LHCN-M2 (cell line): ENCODE measurements around the gene TENT5C. TPM values are rescaled to one million over a fixed set of nuclear protein-coding genes. Genes with fewer than 3 reads are reported as not detected.
A peak's percentile ranks its signal among the peaks of the same experiment; 100 is the strongest.

Experiments used
- DNase-seq: peaks from one replicate; pipeline ENCODE4 v3.0.0-alpha.2; 2012; ENCODE audit warnings: low read depth
- total RNA-seq: library from RNA; depleted of rRNA; stranded (reverse); fragments of >200 nt; gene quantifications from 2 replicates; pipeline ENCODE4 v1.2.3, GENCODE V29; 2014

The TENT5C gene
- total RNA-seq, 1 experiment from 2014 or later: not detected

DNA sequence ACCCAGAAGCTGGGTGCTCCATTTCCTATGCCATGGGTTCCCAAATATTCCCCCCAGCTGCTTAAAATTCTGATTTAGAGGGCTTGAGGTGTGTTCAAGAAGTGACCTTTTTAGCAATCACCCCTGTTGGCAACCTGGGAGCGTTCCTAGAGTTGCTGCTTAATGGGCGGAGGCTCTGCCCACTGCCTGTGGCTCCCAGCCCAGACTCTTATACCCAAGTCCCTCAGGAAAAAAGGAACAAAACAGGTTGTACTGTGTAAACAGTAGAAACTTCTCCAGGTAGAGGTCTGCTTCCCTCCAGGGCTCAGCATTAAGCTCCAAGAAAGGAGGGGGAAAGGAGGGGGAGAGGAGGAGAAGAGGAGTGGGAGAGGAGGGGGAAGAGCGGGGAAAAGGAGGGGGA is 14.6 kb upstream of the TENT5C start:
- no peak for DNase-seq

DNA sequence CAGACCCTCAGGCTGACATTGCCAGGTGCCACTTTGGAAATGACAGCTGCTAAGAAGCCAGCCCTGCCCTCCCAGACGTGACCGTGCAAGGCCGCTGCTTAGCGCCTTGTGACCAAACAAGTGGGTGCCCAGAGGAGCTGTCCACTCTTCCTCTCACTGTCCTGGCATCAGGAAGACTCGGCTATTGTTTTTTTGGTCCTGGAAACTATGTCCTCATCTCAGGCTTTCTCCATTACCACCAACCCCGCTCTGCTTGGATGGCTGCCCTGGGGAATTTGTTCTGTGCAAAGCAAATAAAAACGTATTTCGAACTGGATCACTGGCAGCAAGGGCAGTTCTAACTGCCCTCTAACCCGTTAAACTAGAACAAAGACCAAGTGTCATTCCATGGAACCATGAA is 13.7 kb upstream of the TENT5C start:
- DNase-seq: no peak

DNA sequence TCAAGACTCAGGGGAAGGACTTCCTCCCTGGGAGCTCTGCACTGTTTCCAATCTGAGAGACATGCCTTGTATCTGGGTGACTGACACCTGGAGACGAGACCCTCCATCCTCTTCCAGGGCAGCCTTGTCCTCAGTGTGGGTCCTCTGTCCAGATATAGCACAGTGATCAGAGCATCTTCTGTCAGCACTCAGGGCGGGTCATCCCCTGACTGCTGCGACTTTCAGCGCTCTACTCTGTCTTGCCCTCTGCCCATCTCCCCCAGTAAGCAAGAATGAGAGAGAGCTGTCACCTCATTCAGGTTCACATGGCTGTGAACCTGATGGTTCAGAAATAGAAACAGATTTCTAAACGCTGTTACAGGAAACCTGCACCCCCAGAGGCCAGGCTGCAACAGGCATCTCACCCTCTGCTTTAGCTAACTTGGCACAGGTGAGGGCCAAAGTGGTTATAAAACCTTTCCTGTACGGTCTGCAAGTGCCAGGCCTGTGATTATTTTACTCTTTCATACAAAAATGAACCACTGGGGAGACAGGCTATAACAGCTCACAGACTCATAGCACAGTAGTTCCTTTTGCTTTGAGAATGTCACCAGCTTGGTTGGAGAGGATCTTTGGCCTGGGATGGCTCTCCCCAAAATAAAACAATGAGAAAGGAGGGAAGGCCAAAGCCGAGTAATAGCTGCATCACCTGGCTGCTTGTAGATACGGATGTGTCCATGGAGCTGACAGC is 11.4 kb upstream of the TENT5C start:
- no peak for DNase-seq

DNA sequence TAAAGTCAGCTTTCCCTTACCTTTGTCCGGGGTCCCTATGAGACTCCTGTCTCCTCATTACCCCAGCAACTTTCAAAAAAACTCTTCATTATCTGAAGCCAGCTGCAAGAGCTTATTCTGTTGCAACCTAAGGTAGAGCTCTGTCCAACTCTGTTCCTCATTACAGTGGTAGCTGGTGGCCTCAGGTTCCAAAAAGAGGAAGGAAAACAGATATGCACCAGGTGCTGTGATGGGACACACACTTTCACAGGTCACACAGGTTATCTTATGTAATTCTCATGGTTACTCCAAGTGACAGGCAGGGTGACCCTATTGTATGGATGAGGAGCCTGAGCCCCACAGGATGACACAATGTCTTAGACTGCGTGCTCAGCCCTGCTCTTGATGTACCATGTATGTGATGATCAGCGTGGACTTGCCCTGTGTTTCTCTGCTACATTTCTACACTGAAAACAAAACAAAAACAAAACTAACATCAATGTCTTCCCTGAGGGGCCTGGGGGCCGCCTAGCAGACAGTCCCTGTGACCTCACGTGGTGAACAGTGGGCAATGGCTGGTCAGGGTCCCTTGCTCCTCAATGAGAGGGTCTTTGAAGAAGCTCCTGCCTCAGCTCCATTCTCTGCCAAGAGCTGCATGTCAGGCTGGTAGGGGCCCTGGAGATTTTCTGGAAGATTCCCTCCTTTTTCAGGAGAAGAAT is 9.7 kb upstream of the TENT5C start:
- no peak for DNase-seq

DNA sequence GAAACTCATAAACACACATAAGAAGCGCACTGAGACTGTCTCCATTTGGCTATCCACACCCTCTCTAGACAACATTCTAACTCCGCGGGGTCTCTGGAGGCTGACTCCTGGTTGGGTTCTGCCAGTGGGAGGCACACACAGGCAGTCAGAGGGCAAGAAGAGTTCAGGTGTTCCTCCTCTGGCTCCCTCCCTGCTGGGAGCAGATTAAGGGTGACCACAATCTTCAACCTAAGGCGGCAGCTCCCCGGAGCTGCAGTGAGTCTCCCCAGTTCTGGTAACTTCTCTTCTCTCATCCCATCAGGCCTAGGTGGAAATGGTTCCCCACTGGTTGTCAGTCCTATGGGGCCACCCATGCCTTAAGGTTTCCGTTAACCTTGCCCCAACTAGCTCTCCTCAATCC is 7.4 kb upstream of the TENT5C start:
- DNase-seq: no peak

DNA sequence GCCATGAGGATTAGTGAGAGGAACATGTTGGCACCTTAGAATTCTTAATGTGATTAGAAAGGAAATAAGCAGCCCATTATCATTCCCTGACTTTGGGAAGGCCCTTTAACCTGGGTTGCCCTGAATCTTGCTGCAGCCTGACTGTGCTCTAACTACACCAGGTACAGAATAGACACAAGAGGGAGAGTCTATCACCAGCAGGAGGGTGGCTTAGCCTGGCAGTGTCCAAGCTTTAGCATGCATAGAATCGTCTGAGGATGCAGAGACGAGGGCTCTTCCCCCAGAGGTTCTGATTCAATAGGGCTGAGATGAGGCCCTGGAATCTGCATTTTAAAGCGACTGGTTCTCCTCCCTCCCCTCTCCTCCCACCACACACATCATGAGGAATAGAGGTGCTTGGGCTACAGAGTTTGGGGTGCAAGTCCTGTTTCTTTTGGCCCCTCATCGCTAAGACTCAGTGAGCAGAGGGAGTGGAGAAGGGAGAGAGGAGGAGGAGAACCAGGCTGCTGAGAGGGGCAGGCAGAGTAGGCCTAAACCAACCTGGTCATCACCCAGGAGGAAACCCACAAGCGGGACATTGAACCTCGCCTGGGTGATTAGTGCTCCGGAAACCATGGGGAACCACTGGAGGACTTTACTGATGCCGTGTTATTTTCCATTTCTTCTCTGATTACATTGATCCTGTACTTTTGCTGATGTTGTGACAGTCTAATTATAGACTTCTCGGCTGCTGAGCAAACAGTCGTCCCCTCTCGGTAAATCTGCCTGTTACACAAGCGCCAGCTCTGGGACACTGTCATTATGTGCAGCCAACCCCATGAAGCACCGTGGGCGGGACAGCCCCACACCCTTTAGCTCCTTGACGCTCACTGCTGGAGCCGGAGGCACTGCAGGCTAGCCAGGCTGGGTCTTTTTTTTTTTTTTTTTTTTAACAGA is 6.3 kb upstream of the TENT5C start:
- no peak for DNase-seq

DNA sequence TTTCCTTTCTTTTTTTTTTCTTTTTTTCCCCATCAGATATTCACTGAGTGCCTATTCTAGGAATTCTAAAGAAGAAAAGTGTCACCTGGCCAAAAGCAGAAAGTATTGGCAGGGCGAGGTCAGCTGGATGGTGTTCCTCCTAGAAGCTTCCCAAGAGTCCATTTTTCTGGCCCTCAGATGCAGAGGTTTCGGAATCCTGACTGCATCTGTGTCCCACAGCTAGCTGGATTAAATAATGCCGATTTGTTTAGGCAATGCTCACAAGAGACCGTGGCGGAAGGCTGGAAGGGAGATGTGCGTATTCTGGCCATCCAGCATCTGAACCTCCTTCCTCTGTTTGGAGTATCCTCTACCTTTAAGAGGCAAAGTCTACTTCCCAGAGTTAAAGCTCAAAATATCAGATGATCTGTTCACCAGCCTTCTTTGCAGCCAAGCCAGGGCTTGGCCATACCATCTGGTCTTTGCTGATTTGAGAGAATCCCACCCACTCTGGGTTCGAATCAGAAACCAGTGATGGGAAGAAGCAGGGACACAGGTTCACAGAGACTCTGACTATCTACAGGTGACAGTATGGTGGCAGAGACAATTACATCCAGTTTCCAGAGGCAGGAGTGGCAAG is 5.4 kb upstream of the TENT5C start:
- no peak for DNase-seq

DNA sequence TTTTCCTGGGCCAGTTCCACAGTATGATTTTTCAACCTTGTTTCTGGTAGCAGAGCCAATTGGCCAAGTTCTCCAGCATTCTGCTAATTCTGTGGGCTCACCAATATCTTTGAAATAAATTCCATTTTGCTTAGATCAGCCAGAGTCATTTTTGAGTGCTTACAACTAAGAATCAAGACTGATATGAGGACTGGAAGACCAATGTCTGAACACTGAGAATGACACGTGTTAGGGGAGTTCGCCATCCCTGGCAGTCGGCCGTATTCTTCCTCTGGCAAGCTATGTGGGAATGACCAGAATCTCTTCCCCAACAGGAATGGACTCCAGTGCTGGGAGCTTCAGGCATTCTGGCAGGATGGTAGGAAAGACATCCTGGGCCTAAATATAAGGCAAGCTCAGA is 4.9 kb upstream of the TENT5C start:
- no peak for DNase-seq

DNA sequence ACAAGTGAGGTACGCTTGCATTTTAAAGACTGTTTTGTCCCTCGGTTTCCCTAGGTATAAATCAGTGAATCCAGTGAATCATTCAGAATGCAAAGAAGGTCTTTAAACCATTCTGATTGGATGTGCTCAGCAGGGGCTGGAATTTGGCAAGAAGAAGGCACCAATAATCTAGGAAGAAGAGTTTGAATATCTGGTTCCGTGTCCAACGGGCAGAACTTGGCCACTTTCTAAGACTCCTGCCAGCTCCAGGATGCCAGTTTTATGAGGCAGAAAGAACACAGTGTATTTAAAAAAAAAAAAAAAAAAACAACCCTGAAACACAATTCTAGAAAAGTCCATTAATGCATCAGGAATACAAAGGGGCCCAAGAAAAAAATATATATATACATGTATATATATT is 3.0 kb upstream of the TENT5C start:
- no peak for DNase-seq

DNA sequence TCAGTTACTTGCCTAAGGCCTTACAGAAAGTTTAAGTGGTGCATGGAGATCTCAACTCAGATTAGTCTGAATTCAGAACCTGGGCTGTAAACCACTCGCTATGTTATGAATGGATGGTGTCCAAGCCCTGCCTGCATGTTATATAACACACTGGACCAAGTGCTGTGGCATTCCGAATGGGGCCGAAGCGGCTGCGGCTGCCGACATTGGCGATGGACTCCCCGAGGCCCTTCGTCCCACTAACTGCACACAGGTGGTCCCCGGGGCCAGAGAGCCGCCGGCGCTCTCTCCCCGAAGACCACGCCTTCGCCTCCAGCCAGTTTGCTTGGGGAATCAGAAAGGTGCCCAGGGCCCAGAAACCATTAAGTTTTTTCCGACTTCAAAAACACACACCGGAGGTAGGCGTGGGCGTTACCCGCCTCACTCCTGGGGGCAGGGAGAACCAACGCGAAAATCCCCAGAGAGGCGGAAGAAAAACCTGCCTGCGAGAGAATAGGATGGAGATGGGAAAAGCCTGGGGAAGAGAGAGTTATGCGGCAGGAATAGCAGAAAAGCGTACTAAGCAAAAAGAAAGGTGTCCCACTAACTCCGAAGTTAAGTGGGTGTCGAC is 579 bp upstream of the TENT5C start:
- DNase-seq: no peak

DNA sequence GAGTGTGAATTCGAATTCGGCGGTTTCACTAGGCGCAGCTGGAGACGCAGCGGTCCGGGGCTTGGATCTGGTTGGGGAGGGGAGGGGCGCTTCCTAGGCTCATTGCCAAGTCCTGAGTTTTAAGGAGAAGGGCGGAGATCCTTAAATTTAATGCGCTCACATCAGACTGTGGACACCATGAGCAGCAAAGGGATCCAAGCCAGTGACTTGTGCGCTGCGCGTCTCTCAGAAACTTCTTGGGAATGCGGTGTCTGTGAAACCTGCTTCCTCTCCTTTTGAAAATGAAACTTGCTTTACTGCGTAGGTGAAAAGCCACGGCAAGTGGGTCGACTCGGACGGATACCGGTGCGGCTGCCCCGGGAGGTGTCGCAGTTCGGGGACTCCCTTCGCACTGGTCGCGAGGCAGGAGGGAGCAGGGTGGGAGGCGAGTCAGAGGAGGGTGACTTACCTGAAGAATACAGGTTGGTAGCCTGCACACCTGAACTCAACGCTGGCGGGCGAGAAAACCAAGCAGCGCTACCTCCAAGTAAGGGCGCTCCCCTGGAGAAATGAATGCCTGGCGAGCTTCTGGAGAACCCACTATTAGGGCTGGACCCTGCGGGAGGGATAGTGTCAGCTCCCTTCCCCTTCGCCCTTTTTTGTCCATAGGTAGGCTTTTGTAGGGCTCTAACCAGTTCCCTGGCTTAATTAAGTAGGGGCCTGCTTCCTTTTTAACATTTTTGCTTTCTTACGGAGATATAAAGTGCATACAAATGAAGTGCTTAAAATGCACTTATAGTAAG is 992 bp downstream of the TENT5C start:
- no peak for DNase-seq

DNA sequence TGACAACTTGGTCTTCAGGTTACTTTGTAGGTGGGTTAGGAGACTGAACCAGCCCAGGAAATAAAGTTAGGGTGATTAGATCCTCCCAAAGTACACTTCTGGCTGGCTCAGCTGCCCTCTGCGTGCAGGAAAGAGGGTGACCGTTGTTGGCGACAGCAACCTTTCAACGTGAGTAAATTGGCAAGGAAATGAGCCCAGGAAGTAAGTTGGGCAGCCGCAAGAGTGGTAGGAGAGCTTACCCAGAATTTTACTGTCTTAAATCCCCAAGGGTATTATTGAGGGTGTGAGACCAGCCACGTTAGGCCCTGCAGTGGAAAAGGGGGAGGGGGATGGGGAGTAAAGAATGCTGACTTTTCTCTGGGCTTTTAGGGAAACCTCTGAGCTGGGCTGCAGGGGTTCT is 1.6 kb downstream of the TENT5C start:
- no peak for DNase-seq

DNA sequence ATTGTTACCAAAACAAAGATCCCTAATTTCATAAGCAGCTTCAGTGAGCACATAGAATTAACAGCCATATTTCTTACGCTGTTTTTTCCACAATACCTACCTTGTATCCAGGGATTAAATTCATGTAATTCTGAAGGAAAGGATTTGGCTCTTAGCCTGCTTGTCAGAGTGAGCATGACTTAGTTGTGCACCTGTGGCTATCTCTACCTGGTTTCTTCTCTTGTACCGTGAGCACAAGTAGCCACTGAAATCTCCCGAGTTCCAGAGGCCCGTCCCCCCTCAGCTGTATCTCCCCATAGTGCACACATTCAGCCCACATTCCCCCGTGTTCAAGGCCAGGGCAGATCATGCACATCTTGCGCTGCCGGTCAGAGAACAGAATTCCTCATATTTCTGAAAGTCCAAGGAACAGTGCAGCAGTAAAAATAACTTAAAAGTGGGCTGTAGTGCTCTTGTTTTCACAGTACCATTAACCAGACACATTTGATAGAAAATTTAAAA is 2.3 kb downstream of the TENT5C start:
- no peak for DNase-seq

DNA sequence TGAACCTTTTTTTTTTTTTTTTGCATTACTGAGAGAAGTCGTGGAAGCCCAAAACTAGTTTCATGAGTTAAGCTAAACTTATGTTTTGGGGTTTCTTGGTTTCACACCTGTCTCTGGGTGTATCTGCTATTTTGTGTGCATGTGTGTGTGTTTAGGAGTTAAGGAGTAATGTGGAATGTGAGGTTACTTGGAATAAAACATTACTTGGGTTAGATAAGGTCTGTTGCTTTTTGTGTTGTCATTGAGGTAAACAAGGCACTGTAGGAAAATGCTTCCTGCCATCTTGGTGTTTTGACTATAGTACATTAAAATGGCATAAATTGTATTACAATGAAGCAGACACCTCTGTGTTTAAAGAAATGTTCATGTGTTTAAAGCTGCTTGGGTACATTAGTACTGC is 2.9 kb downstream of the TENT5C start:
- no peak for DNase-seq

DNA sequence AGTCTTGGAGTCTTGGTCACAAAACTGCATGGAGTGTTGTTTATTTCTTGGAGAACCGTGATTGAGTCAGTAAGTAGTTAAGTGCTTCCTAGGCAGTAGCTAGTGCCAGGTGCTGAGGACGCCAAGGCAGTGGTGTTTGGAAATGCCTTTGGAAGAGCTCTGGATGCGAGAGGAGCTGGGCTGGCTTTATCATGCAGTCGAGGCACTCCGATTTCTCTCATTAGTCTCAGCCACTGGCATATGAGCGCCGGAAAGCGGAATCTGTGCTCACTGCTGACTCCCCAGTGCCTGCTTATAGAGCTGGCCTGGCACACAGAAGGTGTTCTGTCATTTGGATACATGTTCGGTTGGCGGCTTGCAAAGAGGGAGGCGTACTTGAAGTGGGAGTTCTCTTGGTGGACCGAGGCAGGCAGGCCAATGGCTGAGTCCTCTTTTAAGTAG is 3.6 kb downstream of the TENT5C start:
- DNase-seq: no peak

DNA sequence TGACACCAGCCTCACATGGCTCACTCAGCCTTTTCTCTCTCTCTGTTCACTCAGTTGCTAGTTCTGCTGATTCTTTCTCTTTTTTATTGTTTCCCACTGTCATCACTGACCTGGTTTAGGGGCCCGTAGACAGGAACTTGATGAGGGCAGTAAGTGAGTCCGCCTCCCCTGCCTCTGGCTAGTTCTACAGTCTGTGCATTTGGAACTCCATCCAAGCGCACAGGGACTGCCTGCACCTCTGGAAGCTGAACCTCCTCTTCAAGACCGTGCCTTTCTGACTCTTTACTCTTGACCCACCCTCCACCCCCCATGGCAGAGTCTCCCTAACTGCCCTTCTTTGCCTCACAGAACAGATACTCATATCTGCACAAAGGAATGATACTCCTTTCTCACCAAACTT is 4.2 kb downstream of the TENT5C start:
- DNase-seq: no peak

DNA sequence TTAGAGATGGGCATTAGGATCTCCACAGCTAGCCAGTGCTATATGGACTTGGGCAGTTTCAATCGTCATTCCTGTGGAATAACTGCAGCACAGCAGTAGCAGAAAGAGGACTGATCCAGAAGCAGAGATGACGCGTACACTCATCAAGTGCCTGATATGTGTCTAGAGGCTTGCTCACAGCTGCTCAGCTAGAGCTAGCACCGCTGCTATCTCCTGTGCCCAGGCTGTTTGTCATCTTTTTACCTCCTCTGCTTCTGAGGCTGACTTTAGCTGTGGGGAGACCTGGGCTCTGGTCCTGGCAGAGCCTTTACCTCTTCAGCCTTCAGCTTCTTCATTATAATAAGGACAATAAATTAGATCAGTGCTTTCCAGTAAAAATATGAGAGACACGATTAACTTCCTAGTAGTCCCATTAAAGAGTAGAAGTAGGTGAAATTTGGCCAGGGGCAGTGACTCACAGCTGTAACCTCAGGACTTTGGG is 5.3 kb downstream of the TENT5C start:
- DNase-seq: no peak

DNA sequence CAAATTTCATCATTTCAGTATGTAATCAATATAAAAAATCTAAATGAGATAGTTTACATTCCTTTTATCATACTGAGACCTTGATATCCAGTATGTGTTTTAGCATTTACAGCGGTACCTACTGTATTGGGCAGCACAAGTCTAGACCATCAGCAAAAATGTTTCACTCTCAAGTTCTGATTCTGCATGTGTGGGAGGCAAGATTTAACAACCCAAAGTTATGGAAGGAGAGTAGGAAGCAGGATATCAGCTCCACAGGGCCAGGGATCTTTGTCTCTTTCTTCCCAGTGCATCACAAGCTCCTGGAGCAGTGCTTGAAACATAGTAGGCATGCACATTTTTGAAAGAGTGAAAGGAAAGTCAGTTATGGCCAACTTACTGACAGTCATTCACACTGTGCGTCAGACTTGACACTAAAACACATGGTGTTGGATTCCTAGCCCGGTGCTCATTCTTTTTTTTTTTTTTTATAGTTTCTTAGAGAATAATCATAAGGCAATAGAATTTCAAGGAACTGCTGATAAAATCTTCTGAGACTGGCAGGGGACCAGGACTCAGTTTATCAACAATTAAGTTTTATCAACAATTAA is 6.1 kb downstream of the TENT5C start:
- no peak for DNase-seq

DNA sequence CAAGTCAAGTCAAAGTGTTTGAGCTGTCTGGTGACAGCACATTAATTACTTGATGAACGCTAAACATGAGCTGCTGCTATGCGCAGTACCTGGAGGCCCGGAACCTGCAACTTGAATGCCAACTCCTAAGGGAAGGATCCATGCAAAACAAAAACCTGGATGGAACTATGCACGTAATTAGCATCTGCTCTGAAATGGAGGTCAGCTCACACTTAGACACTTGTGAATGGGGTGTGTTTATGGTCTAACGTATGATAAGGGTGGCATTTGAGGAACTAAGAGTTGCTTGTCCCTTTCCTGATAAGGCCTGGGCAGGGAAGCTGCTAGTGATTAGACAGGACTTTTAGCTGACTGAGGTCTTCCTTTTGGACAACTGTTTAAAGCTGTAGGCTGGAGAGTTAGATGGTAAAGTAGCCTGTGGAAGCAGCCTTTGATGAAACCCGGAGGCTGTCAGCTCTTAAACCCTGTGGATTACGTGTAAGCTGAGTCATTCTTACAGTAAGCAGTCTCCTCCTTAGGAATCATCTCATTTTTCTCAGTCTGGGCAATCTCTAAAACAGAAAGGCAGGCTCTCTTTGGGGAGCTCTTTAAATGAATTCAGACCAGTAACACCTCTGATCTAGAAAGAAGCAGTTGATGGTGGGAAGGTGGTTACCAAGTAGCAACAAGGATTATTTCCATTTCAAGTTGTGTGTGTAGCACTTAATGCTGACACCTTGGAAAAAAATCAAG is 6.8 kb downstream of the TENT5C start:
- DNase-seq: peak; percentile 73
